Skeletal muscle cell (primary cell): ENCODE measurements around the gene SLC18A2.

Experiments
- DNase-seq: peaks from one replicate; pipeline ENCODE4 v3.0.0-alpha.2; 2010; ENCODE audit warnings: low read depth
- H3K4me3 ChIP-seq: 2 replicates; pipeline ENCODE4 v1.5.1; 2011; ENCODE audit warnings: low read depth, mild to moderate bottlenecking, control low read depth, low read length, moderate library complexity

SLC18A2 gene

DNA sequence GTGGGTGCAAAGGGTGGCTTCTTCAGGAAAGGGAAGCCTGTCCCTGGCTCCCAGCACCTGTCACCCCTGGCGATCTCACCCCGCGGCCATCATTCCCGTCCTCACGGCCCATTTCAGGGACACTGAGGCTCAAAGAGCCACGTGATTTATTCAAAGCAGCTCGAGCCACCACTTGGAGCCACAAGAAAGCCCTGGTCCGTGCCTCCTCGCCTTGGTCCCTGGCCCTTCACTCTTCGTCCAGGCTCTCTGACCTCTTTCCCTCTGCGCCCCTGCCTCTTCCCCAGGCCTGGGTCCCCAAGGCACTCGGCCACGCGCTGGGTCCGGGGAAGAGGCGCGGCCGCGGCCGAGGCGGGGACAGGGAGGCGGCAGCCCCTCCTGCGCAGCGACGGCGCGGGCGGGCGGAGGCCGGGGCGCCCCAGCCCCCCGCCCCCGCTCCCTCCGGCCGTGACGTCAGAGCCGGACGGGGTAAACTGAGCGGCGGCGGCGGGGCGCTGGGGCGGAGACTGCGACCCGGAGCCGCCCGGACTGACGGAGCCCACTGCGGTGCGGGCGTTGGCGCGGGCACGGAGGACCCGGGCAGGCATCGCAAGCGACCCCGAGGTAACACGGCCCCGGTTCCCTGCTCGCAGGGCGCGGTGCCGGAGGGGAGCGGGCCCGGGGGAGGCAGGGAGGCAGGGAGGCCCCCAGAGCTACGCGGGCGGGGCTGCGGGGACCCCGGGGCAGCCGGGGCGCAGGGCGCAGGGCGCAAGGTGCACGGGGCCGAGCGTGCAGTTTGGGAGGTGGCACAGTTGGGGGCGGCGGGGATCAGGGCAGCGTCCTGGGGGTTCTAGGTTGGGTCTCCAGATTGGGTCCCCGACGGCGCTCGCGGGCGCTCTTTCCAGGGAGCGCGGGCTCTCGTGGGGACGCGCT is at the start of gene SLC18A2:
SLC18A2 (plus strand) TSS at position 494 of the 909 bp plus-strand sequence. CDS start 580 bp downstream, outside the sequence.
- DNase-seq, result no peak
- H3K4me3 ChIP-seq, result peak within 1 kb of the TSS; percentile 4

- H3K4me3 ChIP-seq, result no peak within 1 kb of the TSS
- DNase-seq, result no peak
Measured at GRCh38 chr10:117197189-117197588, 43.7 kb upstream of the SLC18A2 start, which contains the start of gene KCNK18. Gene KCNK18 (plus strand): TSS chr10:117197489. CDS start chr10:117197489, 0 bp downstream.

GRCh38 chr10:117198088-117198487 is 42.8 kb upstream of the SLC18A2 start:
- DNase-seq, result no peak
- no peak overlapping the region for H3K4me3 ChIP-seq

GRCh38 chr10:117201826-117202225 is 39.1 kb upstream of the SLC18A2 start:
- no peak for DNase-seq
- no peak overlapping the region for H3K4me3 ChIP-seq

DNA sequence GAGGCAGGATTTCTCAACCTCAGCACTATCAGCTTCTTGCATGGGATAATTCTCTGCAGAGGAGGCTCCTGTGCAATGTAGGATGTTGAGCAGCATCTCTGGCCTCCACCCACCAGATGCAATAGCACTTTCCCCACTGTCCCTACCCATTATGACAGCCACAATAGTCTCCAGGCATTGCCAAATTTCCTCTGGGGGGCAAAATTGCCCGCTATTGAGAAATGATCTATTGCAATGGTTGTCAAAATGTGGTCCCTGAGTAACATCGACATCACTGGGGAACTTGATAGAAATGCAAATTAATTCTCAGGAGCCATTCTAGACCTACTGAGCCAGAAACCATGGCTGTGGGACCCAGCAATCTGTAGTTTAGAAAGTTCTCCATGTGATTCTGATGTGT is 36.6 kb upstream of the SLC18A2 start:
- H3K4me3 ChIP-seq, result no peak overlapping the region
- DNase-seq, result no peak

DNA sequence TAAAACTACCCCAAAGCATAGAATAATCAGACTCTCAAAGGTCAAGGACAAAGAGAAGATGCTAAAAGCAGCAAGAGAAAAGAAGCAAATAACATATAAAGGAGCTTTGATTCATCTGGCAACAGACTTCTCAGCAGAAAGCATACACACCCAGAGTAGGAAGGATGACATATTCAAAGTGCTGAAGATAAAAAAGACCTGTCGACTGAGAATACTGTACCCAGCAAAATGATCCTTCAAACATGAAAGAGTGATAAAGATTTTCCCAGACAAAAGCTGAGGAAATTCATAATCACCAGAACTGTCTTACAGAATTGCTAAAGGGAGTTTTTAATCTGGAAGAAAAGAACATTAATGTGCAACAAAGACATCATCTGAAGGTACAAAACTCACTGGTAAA is 28.7 kb upstream of the SLC18A2 start:
- no peak for DNase-seq
- no peak overlapping the region for H3K4me3 ChIP-seq

GRCh38 chr10:117214401-117214800 is 26.5 kb upstream of the SLC18A2 start:
- no peak for DNase-seq
- no peak overlapping the region for H3K4me3 ChIP-seq

DNA sequence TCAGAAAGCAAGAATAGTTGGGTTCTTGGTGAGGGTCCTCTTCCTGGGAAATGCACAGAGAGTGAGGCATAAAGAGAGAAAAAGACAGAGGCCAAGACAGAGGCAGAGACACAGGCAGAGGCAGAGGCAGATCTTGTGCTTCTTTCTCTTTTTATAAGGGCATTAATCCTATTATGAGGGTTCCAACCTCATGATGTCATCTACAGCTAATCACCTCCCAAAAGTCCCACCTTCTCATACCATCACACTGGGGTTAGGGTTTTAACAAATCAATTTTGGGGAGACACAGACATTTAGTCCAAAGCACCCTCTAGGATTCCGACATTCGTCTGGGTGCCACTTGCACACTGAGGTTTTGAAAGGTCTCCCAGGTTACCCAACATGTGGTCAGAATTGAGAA is 25.8 kb upstream of the SLC18A2 start:
- H3K4me3 ChIP-seq, result no peak overlapping the region
- DNase-seq, result no peak

- no peak for DNase-seq
- H3K4me3 ChIP-seq, result peak overlapping the region; percentile 51
Measured at GRCh38 chr10:117216028-117216427, 24.9 kb upstream of the SLC18A2 start.

GRCh38 chr10:117216611-117217195 is 24.2 kb upstream of the SLC18A2 start:
- peak overlapping the region; percentile 51 for H3K4me3 ChIP-seq
- peak; percentile 6 for DNase-seq

GRCh38 chr10:117217196-117217761 is 23.6 kb upstream of the SLC18A2 start:
- no peak for DNase-seq
- peak overlapping the region; percentile 51 for H3K4me3 ChIP-seq

DNA sequence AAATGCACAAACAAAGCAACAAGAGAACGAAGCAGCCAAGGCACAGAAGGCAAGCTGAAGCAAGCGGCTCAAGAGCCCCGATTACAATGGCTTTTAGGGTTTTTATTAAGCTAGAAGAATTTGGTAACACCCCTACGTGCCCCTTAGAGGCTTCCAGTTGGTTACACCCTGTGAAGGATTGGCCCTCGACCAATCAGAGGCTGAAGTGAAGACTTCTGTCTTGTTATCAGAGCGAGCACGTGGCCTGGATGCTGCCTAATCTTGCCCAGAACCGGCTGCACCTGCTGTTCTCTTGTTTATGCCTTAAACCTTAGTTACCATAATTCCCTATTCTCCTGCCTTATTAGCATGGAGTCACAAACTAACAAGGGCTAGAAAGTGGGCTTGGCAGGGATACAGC is 22.3 kb upstream of the SLC18A2 start:
- DNase-seq, result no peak
- H3K4me3 ChIP-seq, result no peak overlapping the region

- DNase-seq, result no peak
- H3K4me3 ChIP-seq, result no peak overlapping the region
Measured at GRCh38 chr10:117221156-117221711, 19.7 kb upstream of the SLC18A2 start.

DNA sequence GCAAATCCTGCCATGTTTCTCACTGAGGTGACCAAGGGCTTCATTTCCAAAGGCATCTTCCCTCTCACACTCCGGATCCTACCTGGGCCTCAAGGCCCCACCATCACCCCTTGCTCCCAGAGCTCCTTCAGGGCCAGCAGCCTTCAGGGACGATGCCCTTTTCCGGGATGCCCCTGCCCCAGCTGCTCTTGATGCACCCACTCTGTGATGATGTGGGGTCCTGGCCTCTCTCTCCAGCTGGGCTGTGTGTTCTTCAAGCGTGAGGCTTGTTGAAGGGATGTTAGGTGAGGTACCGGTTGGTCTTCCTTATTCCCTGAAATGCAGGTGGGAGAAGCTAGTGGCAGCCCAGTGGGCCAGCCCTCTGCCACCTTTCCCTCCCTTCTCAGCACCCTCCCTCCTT is 18.4 kb upstream of the SLC18A2 start:
- H3K4me3 ChIP-seq, result no peak overlapping the region
- no peak for DNase-seq

DNA sequence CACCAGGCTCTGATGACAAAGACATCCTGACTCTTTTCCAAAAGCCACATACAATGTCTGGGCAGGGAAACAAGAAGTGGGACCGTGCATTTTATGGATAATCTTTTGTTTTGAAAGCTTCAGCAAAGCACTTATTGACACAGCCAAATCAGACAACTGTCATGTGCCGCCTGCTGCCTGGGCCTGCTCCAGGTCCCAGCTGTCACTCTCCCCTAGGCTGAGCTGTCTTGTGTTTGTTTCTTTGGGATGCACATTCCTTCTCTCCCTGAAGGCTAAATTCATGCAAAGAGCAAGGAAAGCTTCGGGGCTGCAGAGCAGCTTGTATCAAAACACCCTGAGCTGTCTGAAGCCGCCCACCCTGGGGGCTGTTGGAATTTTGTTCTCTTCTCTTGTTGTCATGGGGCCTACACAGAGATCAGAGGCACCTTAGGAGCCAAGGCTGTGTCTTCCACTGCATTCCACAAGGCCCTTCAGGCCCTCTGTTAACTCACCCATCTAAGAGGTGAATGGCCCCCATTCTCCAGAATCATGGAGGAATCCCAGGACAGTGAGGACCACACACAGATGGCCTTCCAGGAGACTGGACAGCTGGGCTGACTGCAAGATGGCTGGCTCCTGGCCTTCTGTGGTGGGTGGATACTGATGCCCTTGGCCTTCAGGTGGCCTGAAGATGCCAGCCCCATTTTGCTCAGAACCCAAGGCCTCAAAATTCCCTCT is 17.8 kb upstream of the SLC18A2 start:
- no peak overlapping the region for H3K4me3 ChIP-seq
- DNase-seq, result no peak

DNA sequence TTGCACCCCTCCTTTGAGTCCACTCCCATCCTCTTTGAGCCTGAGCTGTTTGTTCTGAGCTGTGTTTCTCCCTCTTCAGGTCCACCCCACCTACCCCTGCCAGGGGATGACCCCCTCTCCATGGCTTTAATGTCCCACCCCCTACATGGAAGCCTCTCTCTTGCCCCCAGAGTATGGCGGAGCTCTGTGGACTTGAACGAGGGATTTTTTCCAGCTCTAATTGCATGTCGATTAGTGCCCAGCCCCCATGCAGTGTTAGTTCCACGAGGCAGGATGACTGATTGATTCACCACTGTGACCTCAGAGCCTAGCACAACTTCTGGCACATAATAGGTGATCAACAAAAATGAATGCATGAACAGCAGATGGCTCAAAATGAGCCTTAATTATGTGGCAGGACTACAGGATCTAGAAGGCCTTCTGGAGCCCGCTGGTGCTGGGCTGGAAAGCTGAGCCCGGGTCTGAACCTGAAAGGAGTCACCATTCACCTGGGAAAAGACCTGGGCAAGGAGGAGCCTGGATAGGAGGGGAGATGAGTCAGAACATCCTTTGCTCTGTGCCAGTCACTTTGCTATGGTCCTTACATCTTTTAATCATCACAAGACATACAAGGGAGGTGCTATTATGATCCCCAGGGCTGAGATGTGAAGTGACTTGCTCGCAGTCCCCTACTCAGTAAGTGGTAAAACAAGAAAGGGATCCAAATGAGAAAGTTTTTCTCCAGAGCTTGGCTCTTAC is 17.1 kb upstream of the SLC18A2 start:
- DNase-seq, result no peak
- H3K4me3 ChIP-seq, result no peak overlapping the region

DNA sequence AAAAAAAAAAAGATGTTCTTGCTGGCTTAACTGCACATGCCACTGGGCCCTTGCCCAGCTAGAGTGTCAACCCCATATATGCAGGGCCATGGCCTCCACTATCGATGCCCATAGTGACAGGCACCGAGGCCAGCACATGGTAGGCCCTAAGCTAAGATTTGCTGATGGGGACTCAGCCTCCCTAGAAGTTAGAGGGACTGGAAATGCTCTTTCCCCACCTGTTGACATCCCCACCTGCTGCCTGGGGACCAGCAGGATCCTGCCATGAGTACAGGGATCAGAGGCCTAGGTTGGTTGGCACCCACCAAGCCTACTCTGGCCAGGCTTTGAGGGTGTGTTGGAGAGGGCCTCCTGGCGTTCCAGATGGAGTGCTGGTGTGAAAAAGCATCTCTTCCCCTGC is 16.0 kb upstream of the SLC18A2 start:
- DNase-seq, result no peak
- H3K4me3 ChIP-seq, result no peak overlapping the region

- no peak for DNase-seq
- H3K4me3 ChIP-seq, result no peak overlapping the region
Measured at GRCh38 chr10:117226813-117227451, 14.0 kb upstream of the SLC18A2 start.
